ENCODE results near the gene CD96.

CD96 gene

DNA sequence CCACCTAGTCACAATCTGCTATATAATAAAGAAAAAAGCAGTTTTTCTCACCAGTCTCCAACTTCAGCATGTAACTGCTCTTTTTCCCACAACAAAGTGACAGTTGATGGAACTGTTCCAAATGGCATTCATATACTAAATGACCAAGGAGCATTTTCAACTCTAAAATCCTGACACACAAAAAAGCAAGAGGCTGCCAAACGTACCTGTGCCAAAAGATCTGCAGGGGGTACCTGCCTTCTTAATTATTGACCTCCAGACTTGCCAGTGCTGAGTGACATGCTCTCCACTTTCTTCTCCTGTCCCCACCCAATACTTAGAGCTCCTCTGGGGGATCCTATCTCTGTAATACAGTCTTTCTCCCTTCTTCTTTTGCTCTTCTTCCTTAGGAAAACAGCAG, 35.1 kb downstream of the CD96 start:
- H3K9me3 Mint-ChIP-seq, result no peaks in the 10 kb centered on the region
- H3K27me3 Mint-ChIP-seq, result no peaks in the 10 kb centered on the region
- H3K4me3 Mint-ChIP-seq, result no peak overlapping the region
- ATAC-seq, result no peak
- no peak overlapping the region for H3K27ac Mint-ChIP-seq
- H3K4me1 Mint-ChIP-seq, result peaks cover 69% of the 10 kb centered on the region
- DNase-seq, result no peak
- peaks cover 56% of the 10 kb centered on the region for H3K36me3 Mint-ChIP-seq (ENCODE audit: low read depth)

DNA sequence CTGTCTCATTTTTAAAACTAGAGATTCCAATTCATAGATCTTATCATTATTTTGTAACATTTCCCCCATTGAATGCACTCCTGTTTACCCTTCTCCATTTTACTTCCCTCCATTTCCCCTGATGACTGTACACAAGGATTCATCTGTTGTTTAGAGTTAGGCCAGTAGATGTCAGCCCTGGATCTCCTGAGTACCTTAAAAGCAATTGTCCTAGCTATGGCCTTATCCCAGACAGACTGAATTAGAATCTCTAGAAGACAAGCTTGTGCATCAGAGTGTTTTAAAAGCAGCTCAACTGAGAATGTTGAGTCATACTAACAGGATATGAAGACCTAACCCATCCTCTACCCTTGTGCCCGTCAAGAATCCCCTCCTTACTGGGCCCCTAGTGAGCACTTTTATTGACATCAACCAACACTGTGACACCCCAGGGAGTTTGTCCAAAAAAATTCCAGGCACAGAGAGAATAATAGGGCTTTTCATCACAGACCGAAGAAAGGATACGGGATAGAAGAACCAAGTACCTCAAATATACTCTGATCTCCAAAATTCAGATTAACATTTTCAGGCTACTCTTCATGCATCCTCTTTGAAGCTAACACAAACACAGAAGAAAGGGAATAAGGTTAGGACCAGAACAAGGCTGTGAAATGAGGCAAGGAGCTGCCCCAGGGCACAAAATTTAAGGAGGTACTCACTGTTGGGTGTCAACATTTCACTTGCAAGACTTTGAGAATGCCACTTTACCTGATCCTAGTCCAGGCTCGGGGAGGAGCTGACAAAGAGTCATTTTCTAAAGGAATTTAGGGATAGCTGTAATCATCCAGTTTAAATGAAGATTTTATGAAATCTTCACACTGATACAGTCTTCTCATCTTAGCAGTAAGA, 36.0 kb downstream of the CD96 start:
- H3K4me3 Mint-ChIP-seq, result peak overlapping the region; percentile 7
- peaks cover 64% of the 10 kb centered on the region for H3K36me3 Mint-ChIP-seq (ENCODE audit: low read depth)
- H3K27ac Mint-ChIP-seq, result peak overlapping the region; percentile 62
- peak; percentile 91 for ATAC-seq
- H3K27me3 Mint-ChIP-seq, result no peaks in the 10 kb centered on the region
- peaks cover 70% of the 10 kb centered on the region for H3K4me1 Mint-ChIP-seq
- peaks cover 3% of the 10 kb centered on the region for H3K9me3 Mint-ChIP-seq
- DNase-seq, result no peak

DNA sequence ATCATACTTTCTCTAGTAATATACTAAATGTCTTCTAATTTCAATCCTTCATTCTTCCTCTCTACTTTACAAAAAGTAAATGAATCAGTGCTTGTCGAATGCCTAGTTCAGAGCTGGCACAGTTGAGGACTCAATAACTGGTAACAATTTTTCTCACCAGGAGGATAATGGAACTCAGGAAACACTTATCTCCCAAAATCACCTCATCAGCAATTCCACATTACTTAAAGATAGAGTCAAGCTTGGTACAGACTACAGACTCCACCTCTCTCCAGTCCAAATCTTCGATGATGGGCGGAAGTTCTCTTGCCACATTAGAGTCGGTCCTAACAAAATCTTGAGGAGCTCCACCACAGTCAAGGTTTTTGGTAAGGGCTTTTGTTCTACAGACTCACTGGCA, 36.9 kb downstream of the CD96 start:
- H3K27me3 Mint-ChIP-seq, result no peaks in the 10 kb centered on the region
- ATAC-seq, result no peak
- peaks cover 73% of the 10 kb centered on the region for H3K4me1 Mint-ChIP-seq
- peaks cover 69% of the 10 kb centered on the region for H3K36me3 Mint-ChIP-seq (ENCODE audit: low read depth)
- no peak for DNase-seq
- no peak overlapping the region for H3K4me3 Mint-ChIP-seq
- H3K9me3 Mint-ChIP-seq, result peaks cover 5% of the 10 kb centered on the region
- peak overlapping the region; percentile 62 for H3K27ac Mint-ChIP-seq

DNA sequence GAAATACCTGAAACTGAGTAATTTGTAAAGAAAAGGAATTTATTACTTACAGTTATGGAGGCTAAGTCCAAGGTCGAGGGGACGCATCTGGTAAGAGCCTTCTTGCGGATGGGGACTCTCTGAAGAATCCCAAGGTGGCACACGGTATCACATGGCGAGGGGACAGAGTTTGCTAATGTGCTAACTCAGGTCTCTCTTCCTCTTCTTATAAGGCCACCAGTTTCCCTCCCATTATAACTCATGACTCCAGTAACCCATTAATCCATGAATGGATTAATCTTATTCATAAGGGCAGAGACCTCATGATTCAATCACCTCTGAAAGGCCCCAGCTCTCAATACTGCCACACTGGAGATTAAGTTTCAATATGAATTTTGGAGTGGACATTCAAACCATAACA, 37.5 kb downstream of the CD96 start:
- Mint-ChIP-seq H3K4me1 (peaks cover 77% of the 10 kb centered on the region), H3K27ac (peak overlapping the region; percentile 88), H3K27me3 (no peaks in the 10 kb centered on the region), H3K9me3 (peaks cover 9% of the 10 kb centered on the region), H3K4me3 (no peak overlapping the region), H3K36me3 (ENCODE audit: low read depth) (peaks cover 76% of the 10 kb centered on the region)
- ATAC-seq (no peak), DNase-seq (no peak)

DNA sequence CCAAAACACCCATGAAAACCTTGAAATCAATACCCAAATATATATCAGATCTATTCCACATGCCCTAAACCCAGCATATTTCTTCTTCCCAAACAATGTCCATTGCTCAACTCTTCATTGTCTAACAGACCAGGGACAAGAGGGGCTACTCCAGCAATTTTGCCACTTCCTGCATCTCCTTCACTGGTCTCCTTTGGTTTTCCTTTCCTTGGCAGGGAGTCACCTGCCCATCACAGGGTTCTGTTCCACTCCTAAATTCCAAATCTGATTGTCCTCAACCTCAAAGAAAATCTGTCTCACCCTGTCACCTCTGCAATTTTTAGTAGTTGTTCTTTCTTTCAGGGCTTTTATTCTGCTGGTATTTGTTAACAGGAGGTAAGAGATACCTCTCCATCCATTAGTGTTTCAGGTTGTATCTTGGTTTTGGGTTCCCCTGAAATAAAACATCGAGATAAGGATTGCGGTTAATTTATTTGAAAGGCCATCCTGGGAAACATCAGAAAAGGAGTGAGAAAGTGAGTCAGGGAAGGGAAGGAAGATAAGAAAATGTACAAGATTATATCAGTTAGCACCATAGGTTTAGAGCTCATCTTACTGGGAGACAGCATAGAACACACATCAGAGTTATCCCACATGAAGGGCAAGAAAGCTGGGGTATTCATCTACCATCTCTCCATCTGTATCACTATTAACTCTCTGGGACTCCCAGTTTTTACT, 39.6 kb downstream of the CD96 start:
- Mint-ChIP-seq H3K27ac (peak overlapping the region; percentile 88), H3K4me1 (peaks cover 80% of the 10 kb centered on the region), H3K36me3 (ENCODE audit: low read depth) (peaks cover 83% of the 10 kb centered on the region), H3K27me3 (no peaks in the 10 kb centered on the region), H3K9me3 (peaks cover 18% of the 10 kb centered on the region), H3K4me3 (no peak overlapping the region)
- DNase-seq, result no peak
- no peak for ATAC-seq

DNA sequence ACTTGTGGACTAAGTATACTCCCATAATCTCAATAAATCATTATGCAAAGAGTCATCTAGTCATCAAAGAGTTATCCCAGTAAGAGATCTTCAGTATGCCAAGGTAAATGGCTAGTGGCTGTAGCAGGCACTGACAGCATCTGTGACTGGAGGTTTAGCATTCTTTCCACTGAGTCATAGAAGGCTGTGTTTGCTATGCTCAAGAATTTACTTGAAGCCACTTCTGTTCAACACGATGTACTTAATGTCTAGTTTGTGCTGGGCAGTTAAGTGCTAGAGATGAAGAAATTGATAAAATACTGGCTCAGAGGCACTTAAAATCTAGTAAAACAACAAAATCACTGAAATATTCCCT, 40.1 kb downstream of the CD96 start:
- H3K4me3 Mint-ChIP-seq, result no peak overlapping the region
- ATAC-seq (peak; percentile 85), DNase-seq (no peak)
- H3K4me1 Mint-ChIP-seq, result peaks cover 81% of the 10 kb centered on the region
- peaks cover 84% of the 10 kb centered on the region for H3K36me3 Mint-ChIP-seq (ENCODE audit: low read depth)
- H3K9me3 Mint-ChIP-seq, result peaks cover 21% of the 10 kb centered on the region
- peak overlapping the region; percentile 88 for H3K27ac Mint-ChIP-seq
- H3K27me3 Mint-ChIP-seq, result no peaks in the 10 kb centered on the region

DNA sequence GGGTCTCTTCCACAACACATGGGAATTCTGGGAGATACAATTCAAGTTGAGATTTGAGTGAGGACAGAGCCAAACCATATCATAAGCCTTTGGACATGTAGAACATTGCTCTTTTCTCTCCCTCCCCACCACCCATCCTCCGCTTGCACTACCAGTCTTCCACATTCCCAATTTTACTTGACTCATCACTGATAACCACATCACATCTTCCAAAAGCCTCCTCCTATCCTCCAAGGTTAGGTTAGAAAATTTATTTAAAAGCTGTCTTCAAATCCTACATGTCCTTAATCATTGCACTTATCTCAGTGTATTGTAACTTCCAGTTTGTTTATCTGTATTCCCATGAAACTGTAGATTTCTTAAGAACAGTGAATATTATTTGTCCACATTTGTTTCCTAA, 42.7 kb downstream of the CD96 start:
- no peaks in the 10 kb centered on the region for H3K27me3 Mint-ChIP-seq
- no peak overlapping the region for H3K4me3 Mint-ChIP-seq
- no peak for ATAC-seq
- H3K9me3 Mint-ChIP-seq, result peaks cover 26% of the 10 kb centered on the region
- H3K4me1 Mint-ChIP-seq, result peaks cover 79% of the 10 kb centered on the region
- no peak overlapping the region for H3K27ac Mint-ChIP-seq
- no peak for DNase-seq
- H3K36me3 Mint-ChIP-seq (ENCODE audit: low read depth), result peaks cover 84% of the 10 kb centered on the region

DNA sequence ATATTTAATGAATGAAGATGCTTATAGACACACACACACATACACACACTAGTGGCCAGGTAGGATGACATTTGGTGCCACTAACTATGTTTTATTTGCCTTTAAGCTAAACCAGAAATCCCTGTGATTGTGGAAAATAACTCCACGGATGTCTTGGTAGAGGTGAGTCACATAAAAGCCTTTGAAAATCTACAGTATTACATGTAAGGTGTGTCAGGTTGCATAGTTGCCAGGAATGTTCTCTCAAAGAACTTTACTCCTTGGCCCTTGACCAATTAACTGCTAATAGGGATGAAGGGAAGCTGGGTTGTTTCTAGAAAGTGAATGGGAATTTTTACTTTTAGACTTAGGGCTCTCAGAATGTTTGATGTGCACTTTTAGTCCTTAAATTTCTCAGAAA, 43.2 kb downstream of the CD96 start:
- Mint-ChIP-seq H3K27me3 (no peaks in the 10 kb centered on the region), H3K36me3 (ENCODE audit: low read depth) (peaks cover 84% of the 10 kb centered on the region), H3K4me3 (no peak overlapping the region), H3K9me3 (peaks cover 26% of the 10 kb centered on the region), H3K27ac (no peak overlapping the region), H3K4me1 (peaks cover 79% of the 10 kb centered on the region)
- no peak for ATAC-seq
- DNase-seq, result no peak

DNA sequence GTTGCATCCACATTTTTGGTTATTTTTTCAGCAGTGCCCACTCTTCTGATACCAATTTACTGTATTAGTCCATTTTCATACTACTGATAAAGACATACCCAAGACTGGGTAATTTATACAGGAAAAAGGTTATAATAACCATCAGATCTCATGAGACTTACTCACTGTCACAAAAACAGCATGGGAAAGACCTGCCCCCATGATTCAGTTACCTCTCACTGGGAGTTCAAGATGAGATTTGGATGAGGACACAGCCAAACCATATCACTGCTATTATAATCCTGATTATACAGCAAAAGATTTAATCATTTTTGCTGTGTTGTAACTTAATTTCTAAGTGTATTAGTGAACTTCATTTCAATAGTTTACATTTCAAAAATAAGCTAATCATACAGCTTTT, 46.5 kb downstream of the CD96 start:
- Mint-ChIP-seq H3K4me1 (peaks cover 69% of the 10 kb centered on the region), H3K27ac (peak overlapping the region; percentile 67), H3K36me3 (ENCODE audit: low read depth) (peaks cover 89% of the 10 kb centered on the region), H3K9me3 (peaks cover 21% of the 10 kb centered on the region), H3K4me3 (no peak overlapping the region), H3K27me3 (no peaks in the 10 kb centered on the region)
- ATAC-seq, result no peak
- no peak for DNase-seq

DNA sequence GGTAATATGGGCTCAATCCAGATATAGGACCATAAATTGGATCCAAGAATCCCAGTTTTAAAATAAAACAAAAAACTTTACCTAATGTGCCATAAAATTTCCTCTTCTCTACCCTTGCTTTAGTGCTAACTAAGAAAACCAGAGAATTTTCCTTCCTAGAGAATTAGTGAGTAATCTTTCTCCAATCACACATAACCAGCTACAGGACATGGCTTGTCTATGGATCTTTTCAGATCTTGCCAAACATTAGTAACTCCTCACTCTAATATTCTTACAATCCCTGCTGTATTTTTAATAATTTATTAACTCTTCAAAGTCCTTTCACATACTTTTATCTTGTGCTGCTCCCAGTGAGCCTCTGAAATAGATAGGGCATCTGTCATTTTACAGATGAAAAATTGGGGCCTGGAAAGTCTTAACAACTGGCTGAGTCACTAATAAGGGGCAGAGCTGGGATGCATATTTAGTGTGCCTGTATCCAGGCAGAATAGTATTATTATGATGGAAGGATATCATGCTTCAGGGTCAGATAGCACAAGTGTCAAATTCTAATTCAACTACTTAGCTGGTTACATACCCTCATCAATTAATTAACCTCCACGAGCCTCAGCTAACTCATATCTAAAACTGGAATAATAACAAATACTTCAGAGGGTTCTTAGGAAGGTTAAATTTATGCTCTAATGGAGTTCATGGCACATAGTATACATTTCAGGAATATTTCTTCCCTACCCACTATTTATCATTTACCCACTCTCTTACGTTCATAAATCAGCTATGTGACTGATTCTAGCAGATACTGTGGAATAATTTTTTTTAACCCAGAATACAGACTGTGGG, 47.5 kb downstream of the CD96 start:
- peaks cover 90% of the 10 kb centered on the region for H3K36me3 Mint-ChIP-seq (ENCODE audit: low read depth)
- peak; percentile 35 for ATAC-seq
- no peak for DNase-seq
- peak overlapping the region; percentile 92 for H3K4me3 Mint-ChIP-seq
- peaks cover 69% of the 10 kb centered on the region for H3K4me1 Mint-ChIP-seq
- H3K9me3 Mint-ChIP-seq, result peaks cover 17% of the 10 kb centered on the region
- no peaks in the 10 kb centered on the region for H3K27me3 Mint-ChIP-seq
- peak overlapping the region; percentile 40 for H3K27ac Mint-ChIP-seq

DNA sequence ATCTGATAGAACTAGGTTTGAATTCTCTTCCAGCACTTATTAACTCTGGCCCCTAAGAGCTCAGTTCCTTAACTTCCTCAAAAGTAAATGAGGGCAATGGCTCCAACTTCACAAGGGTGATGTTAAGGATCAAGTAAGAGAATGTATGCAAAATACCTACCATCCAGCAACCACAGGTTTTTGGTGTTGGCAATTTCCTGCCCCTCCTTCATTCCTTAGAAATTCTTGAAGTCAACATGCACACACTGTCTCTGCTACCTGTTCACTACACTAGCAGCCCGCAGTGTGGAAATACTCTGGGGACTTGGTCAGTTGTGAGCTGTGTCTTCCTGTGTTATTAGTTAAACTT, 48.1 kb downstream of the CD96 start:
- H3K4me3 Mint-ChIP-seq, result peak overlapping the region; percentile 92

DNA sequence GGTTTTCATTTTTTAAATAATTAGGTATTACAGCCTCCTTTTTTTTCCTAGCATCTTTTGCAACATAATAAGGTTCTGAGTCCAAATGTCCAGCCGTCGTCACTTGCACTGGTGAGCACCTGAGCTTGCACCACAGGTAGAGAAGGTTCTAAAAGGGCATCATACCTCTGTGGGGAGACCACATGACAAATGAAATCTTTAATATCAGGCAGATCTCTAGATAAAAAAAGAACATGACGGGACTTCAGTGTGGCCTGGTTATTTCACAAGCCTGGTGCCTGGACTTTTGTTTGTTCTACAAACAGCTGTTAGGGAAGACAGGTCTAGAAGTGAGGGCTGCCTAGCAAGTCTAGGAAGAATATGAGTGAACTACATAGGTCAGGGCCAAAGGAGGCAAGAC, 49.6 kb downstream of the CD96 start:
- Mint-ChIP-seq H3K4me1 (peaks cover 80% of the 10 kb centered on the region), H3K27ac (peak overlapping the region; percentile 94), H3K9me3 (peaks cover 9% of the 10 kb centered on the region), H3K27me3 (no peaks in the 10 kb centered on the region), H3K36me3 (ENCODE audit: low read depth) (peaks cover 88% of the 10 kb centered on the region), H3K4me3 (peak overlapping the region; percentile 92)
- no peak for DNase-seq
- ATAC-seq, result no peak

More for the DNA sequence above, 48.1 kb downstream of the CD96 start:
- Mint-ChIP-seq H3K4me1 (peaks cover 70% of the 10 kb centered on the region), H3K27ac (peak overlapping the region; percentile 40), H3K9me3 (peaks cover 13% of the 10 kb centered on the region), H3K36me3 (ENCODE audit: low read depth) (peaks cover 91% of the 10 kb centered on the region), H3K27me3 (no peaks in the 10 kb centered on the region)
- DNase-seq (no peak), ATAC-seq (no peak)

DNA sequence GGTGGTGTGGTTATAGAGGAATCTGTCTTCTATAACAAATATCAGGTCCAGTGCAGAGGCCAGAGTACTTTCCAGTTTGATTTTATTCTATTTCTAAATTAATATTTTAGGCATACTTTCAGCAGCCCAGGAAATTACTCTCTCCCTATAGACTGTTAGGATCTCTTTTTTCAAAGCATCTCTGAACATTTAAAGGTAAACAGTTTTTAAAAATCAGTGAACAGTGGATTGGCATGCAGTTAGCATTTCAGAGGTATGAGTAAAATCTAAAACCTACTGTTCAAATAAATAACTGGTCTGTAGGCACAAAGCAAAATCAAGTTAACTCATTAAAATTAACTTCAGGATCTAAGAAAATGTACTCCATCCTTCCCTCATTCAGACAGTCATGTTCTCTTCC, 50.1 kb downstream of the CD96 start:
- peaks cover 80% of the 10 kb centered on the region for H3K4me1 Mint-ChIP-seq
- peaks cover 5% of the 10 kb centered on the region for H3K9me3 Mint-ChIP-seq
- DNase-seq (no peak), ATAC-seq (no peak)
- H3K27ac Mint-ChIP-seq, result peak overlapping the region; percentile 94
- H3K36me3 Mint-ChIP-seq (ENCODE audit: low read depth), result peaks cover 82% of the 10 kb centered on the region
- no peaks in the 10 kb centered on the region for H3K27me3 Mint-ChIP-seq
- peak overlapping the region; percentile 92 for H3K4me3 Mint-ChIP-seq

DNA sequence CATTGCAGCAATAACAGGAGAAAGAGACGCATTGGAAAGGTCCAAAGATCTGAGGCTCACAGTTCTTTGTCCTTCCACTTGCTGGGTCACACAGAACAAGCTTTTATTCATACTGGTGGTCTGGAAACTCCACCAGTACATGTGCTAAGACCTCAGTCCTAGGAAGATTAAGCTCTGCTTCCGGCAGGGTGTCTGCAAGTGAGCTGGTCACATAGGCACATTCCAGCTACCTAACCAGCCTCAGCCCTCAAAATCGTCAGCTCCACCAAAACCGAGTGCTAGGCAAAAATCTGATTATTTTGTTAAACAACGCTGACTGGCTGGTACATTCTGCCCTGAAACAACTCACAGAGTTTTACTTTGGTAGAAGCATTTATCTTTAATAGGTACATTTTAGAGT, 50.9 kb downstream of the CD96 start:
- Mint-ChIP-seq H3K4me1 (peaks cover 80% of the 10 kb centered on the region), H3K27ac (peak overlapping the region; percentile 94), H3K27me3 (no peaks in the 10 kb centered on the region), H3K4me3 (peak overlapping the region; percentile 92), H3K9me3 (peaks cover 4% of the 10 kb centered on the region), H3K36me3 (ENCODE audit: low read depth) (peaks cover 76% of the 10 kb centered on the region)
- ATAC-seq (no peak), DNase-seq (no peak)

Data from activated naive CD8-positive, alpha-beta T cell treated with anti-CD3 and anti-CD28 coated beads, Interleukin-2, amount 50 U/mL, for 24 hours (primary cell).